SK-N-SH treated with all-trans-retinoic acid at 6 μM for 48 hours (cell line): ENCODE measurements around the gene TMC3.

Experiments
- ATAC-seq: fragments of 200-7000 bp; cut with Tn5 transposase; 3 replicates; pipeline ENCODE4 v1.9.1; 2020; ENCODE audit warnings: mild to moderate bottlenecking, moderate library complexity
- ARNTL ChIP-seq: fragments of 450-650 bp; formaldehyde crosslinking; IDR thresholded peaks from 2 replicates; pipeline ENCODE4 v1.5.0; 2020; ENCODE audit warnings: low read depth, mild to moderate bottlenecking, moderate library complexity, borderline replicate concordance
- BACH2 ChIP-seq: fragments of 250-450 bp; sonication (Bioruptor Pico); IDR thresholded peaks from 2 replicates; pipeline ENCODE4 v1.9.0; 2021; ENCODE audit warnings: mild to moderate bottlenecking, borderline replicate concordance
- CREB5 ChIP-seq: fragments of 250-450 bp; sonication (Bioruptor Pico); IDR thresholded peaks from 2 replicates; pipeline ENCODE4 v1.5.1; 2020; ENCODE audit warnings: low read depth, mild to moderate bottlenecking, moderate library complexity
- CSDC2 ChIP-seq: fragments of 250-450 bp; sonication (Bioruptor Pico); IDR thresholded peaks from 2 replicates; pipeline ENCODE4 v1.5.0; 2020; ENCODE audit warnings: mild to moderate bottlenecking, moderate library complexity
- CSRNP3 ChIP-seq: fragments of 250-450 bp; sonication (Bioruptor Pico); IDR thresholded peaks from 2 replicates; pipeline ENCODE4 v1.5.1; 2021; ENCODE audit warnings: mild to moderate bottlenecking, moderate library complexity
- ESRRG ChIP-seq: fragments of 250-450 bp; sonication (Bioruptor Pico); IDR thresholded peaks from 2 replicates; pipeline ENCODE4 v1.6.1; 2021; ENCODE audit warnings: mild to moderate bottlenecking
- GLIS3 ChIP-seq: fragments of 250-450 bp; sonication (Bioruptor Pico); IDR thresholded peaks from 2 replicates; pipeline ENCODE4 v1.5.0; 2020; ENCODE audit warnings: mild to moderate bottlenecking, moderate library complexity
- ISL1 ChIP-seq: fragments of 250-450 bp; sonication (Bioruptor Pico); IDR thresholded peaks from 2 replicates; pipeline ENCODE4 v2.1.2; 2022; ENCODE audit warnings: mild to moderate bottlenecking, moderate library complexity
- OSR1 ChIP-seq: fragments of 250-450 bp; sonication (Bioruptor Pico); IDR thresholded peaks from 2 replicates; pipeline ENCODE4 v1.8.0; 2022; ENCODE audit warnings: moderate library complexity, mild to moderate bottlenecking, inconsistent platforms
- PATZ1 ChIP-seq: fragments of 250-450 bp; sonication (Bioruptor Pico); IDR thresholded peaks from 2 replicates; pipeline ENCODE4 v1.8.0; 2020; ENCODE audit warnings: mild to moderate bottlenecking, moderate library complexity, borderline replicate concordance
- POU6F1 ChIP-seq: fragments of 250-450 bp; sonication (Bioruptor Pico); IDR thresholded peaks from 2 replicates; pipeline ENCODE4 v1.8.0; 2021; ENCODE audit warnings: low read depth, mild to moderate bottlenecking, moderate library complexity, borderline replicate concordance
- PPARA ChIP-seq: fragments of 250-450 bp; sonication (Bioruptor Pico); IDR thresholded peaks from 2 replicates; pipeline ENCODE4 v1.5.0; 2020; ENCODE audit warnings: mild to moderate bottlenecking, borderline replicate concordance
- RARB ChIP-seq: fragments of 250-450 bp; sonication (Bioruptor Pico); IDR thresholded peaks from 2 replicates; pipeline ENCODE4 v1.8.0; 2021; ENCODE audit warnings: mild to moderate bottlenecking, moderate library complexity
- SNAI2 ChIP-seq: fragments of 250-450 bp; sonication (Bioruptor Pico); IDR thresholded peaks from 2 replicates; pipeline ENCODE4 v1.5.0; 2020; ENCODE audit warnings: mild to moderate bottlenecking, moderate library complexity
- TCF4 ChIP-seq: fragments of 250-450 bp; sonication (Bioruptor Pico); IDR thresholded peaks from 2 replicates; pipeline ENCODE4 v1.8.0; 2021; ENCODE audit warnings: mild to moderate bottlenecking, moderate library complexity, borderline replicate concordance
- TOX ChIP-seq: fragments of 250-450 bp; sonication (Bioruptor Pico); IDR thresholded peaks from 2 replicates; pipeline ENCODE4 v1.8.0; 2021; ENCODE audit warnings: mild to moderate bottlenecking, moderate library complexity, borderline replicate concordance
- TSHZ2 ChIP-seq: fragments of 250-450 bp; sonication (Bioruptor Pico); IDR thresholded peaks from 2 replicates; pipeline ENCODE4 v1.5.0; 2020; ENCODE audit warnings: mild to moderate bottlenecking, moderate library complexity
- ZC3H10 ChIP-seq: fragments of 250-450 bp; sonication (Bioruptor Pico); IDR thresholded peaks from 2 replicates; pipeline ENCODE4 v1.5.1; 2021; ENCODE audit warnings: mild to moderate bottlenecking, moderate library complexity
- ZFP3 ChIP-seq: fragments of 250-450 bp; sonication (Bioruptor Pico); IDR thresholded peaks from 2 replicates; pipeline ENCODE4 v1.5.0; 2020; ENCODE audit warnings: mild to moderate bottlenecking, moderate library complexity
- ZFP30 ChIP-seq: fragments of 450-650 bp; formaldehyde crosslinking; IDR thresholded peaks from 2 replicates; pipeline ENCODE4 v1.5.0; 2022; ENCODE audit warnings: mild to moderate bottlenecking, moderate library complexity
- ZNF565 ChIP-seq: fragments of 450-650 bp; formaldehyde crosslinking; conservative IDR thresholded peaks from 2 replicates; pipeline ENCODE4 v1.5.0; 2020; ENCODE audit warnings: low read depth, mild to moderate bottlenecking, moderate library complexity
- ZNF70 ChIP-seq: fragments of 450-650 bp; formaldehyde crosslinking; IDR thresholded peaks from 2 replicates; pipeline ENCODE4 v1.5.0; 2020; ENCODE audit warnings: mild to moderate bottlenecking, moderate library complexity
- ZNF8 ChIP-seq: fragments of 450-650 bp; formaldehyde crosslinking; IDR thresholded peaks from 2 replicates; pipeline ENCODE4 v1.5.0; 2020; ENCODE audit warnings: mild to moderate bottlenecking, moderate library complexity

TMC3 gene

GRCh38 chr15:81338170-81339007, 35.6 kb downstream of the TMC3 start (continued):
- peak; percentile 65; the same call in 1 of the 2 replicates for TF ChIP-seq CSRNP3 (CRISPR knock-in tag)
- no peak for TF ChIP-seq ZNF8 (CRISPR knock-in tag)
- TF ChIP-seq ISL1 (CRISPR knock-in tag) = peak; percentile 99
- TF ChIP-seq OSR1 (CRISPR knock-in tag) = no peak
- 0 out of 2 replicates have a peak, but pooled peaks have one; percentile 29 for TF ChIP-seq ZFP3 (CRISPR knock-in tag)
- TF ChIP-seq CREB5 (CRISPR knock-in tag) = peak; percentile 96
- TF ChIP-seq ZNF70 (CRISPR knock-in tag) = no peak
- TF ChIP-seq RARB (CRISPR knock-in tag) = no peak
- TF ChIP-seq SNAI2 (CRISPR knock-in tag) = peak; percentile 11; the same call in 1 of the 2 replicates
- TF ChIP-seq GLIS3 = 0 out of 2 replicates have a peak, but pooled peaks have one; percentile 53
- no peak for TF ChIP-seq POU6F1 (CRISPR knock-in tag)
- TF ChIP-seq ZC3H10 = peak; percentile 63; the same call in 1 of the 2 replicates
- TF ChIP-seq CSDC2 (CRISPR knock-in tag) = no peak
- TF ChIP-seq ESRRG = 0 out of 2 replicates have a peak, but pooled peaks have one; percentile 46
- TF ChIP-seq ZNF565 (CRISPR knock-in tag) = no peak
- TF ChIP-seq ZFP30 (CRISPR knock-in tag) = 0 out of 2 replicates have a peak, but pooled peaks have one; percentile 46

- ATAC-seq = no peak
- TF ChIP-seq ZNF8 (CRISPR knock-in tag) = no peak
- TF ChIP-seq ZFP30 (CRISPR knock-in tag) = no peak
- TF ChIP-seq TSHZ2 (CRISPR knock-in tag) = no peak
- no peak for TF ChIP-seq ISL1 (CRISPR knock-in tag)
- TF ChIP-seq ARNTL (CRISPR knock-in tag) = no peak
- no peak for TF ChIP-seq TCF4 (CRISPR knock-in tag)
- TF ChIP-seq OSR1 (CRISPR knock-in tag) = no peak
- no peak for TF ChIP-seq ZNF565 (CRISPR knock-in tag)
- TF ChIP-seq PATZ1 (CRISPR knock-in tag) = no peak
- TF ChIP-seq BACH2 = no peak
- no peak for TF ChIP-seq CSDC2 (CRISPR knock-in tag)
- no peak for TF ChIP-seq ESRRG
- TF ChIP-seq TOX (CRISPR knock-in tag) = no peak
- no peak for TF ChIP-seq RARB (CRISPR knock-in tag)
- no peak for TF ChIP-seq ZC3H10
- no peak for TF ChIP-seq CSRNP3 (CRISPR knock-in tag)
- TF ChIP-seq PPARA (CRISPR knock-in tag) = no peak
- no peak for TF ChIP-seq ZNF70 (CRISPR knock-in tag)
- no peak for TF ChIP-seq CREB5 (CRISPR knock-in tag)
- TF ChIP-seq ZFP3 (CRISPR knock-in tag) = no peak
These were observed 36.3 kb downstream of the TMC3 start for GRCh38 chr15:81337713-81338157.
